Fibroblast of lung (primary cell): ENCODE data around the gene KNOP1.

ENCODE experiments used
- CTCF ChIP-seq, 2 donors: IDR thresholded peaks in 1 of 2; conservative IDR thresholded peaks in 1 of 2; 1 replicate in 1 of 2; 2 replicates in 1 of 2; pipeline ENCODE4 v1.5.1; 2011 to 2012; ENCODE audit warnings: low read length in 2 of 2, control low read depth in 1 of 2, inconsistent platforms in 1 of 2, low read depth in 1 of 2, mild to moderate bottlenecking in 1 of 2
- EZH2 ChIP-seq: IDR thresholded peaks from 2 replicates; pipeline ENCODE4 v1.5.1; 2012; ENCODE audit warnings: low read length, control low read depth, mild to moderate bottlenecking; ENCODE audit errors: missing control alignments

- TF ChIP-seq CTCF (conservative IDR thresholded peaks at IDR 0.05 in 1 of 2, IDR thresholded peaks at IDR 0.05 in 1 of 2; ENCODE audit: low read depth in 1 of 2, low read length in 2 of 2) (no peak), EZH2 (no peak)
These were observed 10.6 kb upstream of the KNOP1 start for GRCh38 chr16:19728636-19728965.
